Epithelial cell of alveolus of lung (primary cell): ENCODE data around the gene PMPCB. TPM values are rescaled to one million over a fixed set of nuclear protein-coding genes. Genes with fewer than 3 reads are reported as not detected.

Experiments
- total RNA-seq: library from RNA; depleted of rRNA; stranded (reverse); fragments of >200 nt; gene quantifications from 2 replicates; pipeline ENCODE4 v1.2.1, GENCODE V29; 2015

PMPCB gene
- 43.6 and 69.6 TPM in 2 replicates for total RNA-seq

GRCh38 chr7:103296901-103297836 lies at the start of gene PMPCB:
PMPCB (plus strand) TSS chr7:103297435; CDS start chr7:103297460, 25 bp downstream.

GRCh38 chr7:103344453-103345149 lies 47.4 kb downstream of the PMPCB start, which contains the start of gene DNAJC2:
DNAJC2 (minus strand) TSS chr7:103344767; CDS start chr7:103344622, 145 bp downstream.

GRCh38 chr7:103347507-103348267 lies 50.5 kb downstream of the PMPCB start, which contains the start of gene PSMC2:
PSMC2 (plus strand) TSS chr7:103347643; CDS start chr7:103347712, 69 bp downstream.

Other genes starting within 250 kb of the PMPCB start
- 0.16 and 0.39 TPM in 2 replicates for gene FBXL13, start 222.6 kb upstream of the PMPCB start, total RNA-seq
- 22.8 and 23.7 TPM in 2 replicates for gene ARMC10, start 222.3 kb upstream of the PMPCB start, total RNA-seq
- gene NAPEPLD, start 148.3 kb upstream of the PMPCB start, total RNA-seq = 3.2 and 5.2 TPM in 2 replicates
- 12.7 and 13.6 TPM in 2 replicates for gene DNAJC2, start 47.3 kb downstream of the PMPCB start, total RNA-seq
- 106 and 148 TPM in 2 replicates for gene PSMC2, start 50.2 kb downstream of the PMPCB start, total RNA-seq
- gene SLC26A5, start 148.8 kb downstream of the PMPCB start, total RNA-seq = not detected in 2 replicates